Neural progenitor cell (in vitro differentiated cells): Measurements from ENCODE around the gene COL20A1. TPM values are rescaled to one million over a fixed set of nuclear protein-coding genes. Genes with fewer than 3 reads are reported as not detected.

Experiments
- DNase-seq: peaks from one replicate; pipeline ENCODE4 v3.0.0-alpha.2; 2016; ENCODE audit warnings: low spot score
- H2AFZ ChIP-seq: fragments of 200-600 bp; sonication (generic); replicated peaks from 2 replicates; pipeline ENCODE4 v1.6.1; 2016; ENCODE audit warnings: antibody characterized with exemption
- H3F3A ChIP-seq: fragments of 200-600 bp; sonication (generic); 2 replicates; pipeline ENCODE4 v1.6.1; 2016; ENCODE audit warnings: antibody characterized with exemption, low read depth
- H3K27ac ChIP-seq: fragments of 200-600 bp; sonication (generic); 2 replicates; pipeline ENCODE4 v1.5.1; 2016; ENCODE audit warnings: mild to moderate bottlenecking
- H3K27me3 ChIP-seq: fragments of 200-600 bp; sonication (generic); 2 replicates; pipeline ENCODE4 v1.6.1; 2016; ENCODE audit warnings: mild to moderate bottlenecking, moderate library complexity
- H3K36me3 ChIP-seq: fragments of 200-600 bp; sonication (generic); 2 replicates; pipeline ENCODE4 v1.5.1; 2016
- H3K4me1 ChIP-seq: fragments of 200-600 bp; sonication (generic); 2 replicates; pipeline ENCODE4 v1.6.1; 2016; ENCODE audit warnings: mixed run types
- H3K4me2 ChIP-seq: fragments of 200-600 bp; sonication (generic); 2 replicates; pipeline ENCODE4 v1.6.1; 2016
- H3K4me3 ChIP-seq: fragments of 200-600 bp; sonication (generic); 2 replicates; pipeline ENCODE4 v1.5.1; 2016
- H3K79me2 ChIP-seq: fragments of 200-600 bp; sonication (generic); 2 replicates; pipeline ENCODE4 v1.6.1; 2016; ENCODE audit warnings: low read depth
- H3K9ac ChIP-seq: fragments of 200-600 bp; sonication (generic); 2 replicates; pipeline ENCODE4 v1.6.1; 2016
- H3K9me3 ChIP-seq: fragments of 200-600 bp; sonication (generic); 2 replicates; pipeline ENCODE4 v1.5.1; 2016; ENCODE audit warnings: low read depth
- H4K20me1 ChIP-seq: fragments of 200-600 bp; sonication (generic); 2 replicates; pipeline ENCODE4 v1.6.1; 2016; ENCODE audit warnings: low read depth
- H3K27ac Mint-ChIP-seq: 3 replicates; pipeline ENCODE4 v1.8.0; 2021; ENCODE audit warnings: mixed read lengths
- H3K27me3 Mint-ChIP-seq: 2 replicates; pipeline ENCODE4 v1.8.0; 2022; ENCODE audit warnings: low read depth, mild to moderate bottlenecking, inconsistent platforms, moderate library complexity, mixed read lengths; ENCODE audit not compliant: insufficient read depth
- H3K36me3 Mint-ChIP-seq: 3 replicates; pipeline ENCODE4 v1.8.0; 2021; ENCODE audit warnings: mixed read lengths
- H3K4me1 Mint-ChIP-seq: 3 replicates; pipeline ENCODE4 v1.8.0; 2021; ENCODE audit warnings: mixed read lengths
- H3K4me3 Mint-ChIP-seq: 3 replicates; pipeline ENCODE4 v1.8.0; 2021; ENCODE audit warnings: mild to moderate bottlenecking, moderate library complexity, mixed read lengths
- H3K9me3 Mint-ChIP-seq: 3 replicates; pipeline ENCODE4 v1.8.0; 2020; ENCODE audit warnings: mixed read lengths
- EZH2 ChIP-seq: fragments of 200-600 bp; sonication (generic); IDR thresholded peaks from 2 replicates; pipeline ENCODE4 v1.6.1; 2017; ENCODE audit warnings: antibody characterized with exemption, mild to moderate bottlenecking, moderate library complexity
- EZH2phosphoT487 ChIP-seq: fragments of 200-600 bp; sonication (generic); IDR thresholded peaks from 2 replicates; pipeline ENCODE4 v1.6.1; 2017; ENCODE audit warnings: antibody characterized with exemption
- total RNA-seq: library from RNA; depleted of rRNA; stranded (reverse); fragments of >200 nt; gene quantifications from 2 replicates; pipeline ENCODE4 v1.2.3, GENCODE V29; 2015; ENCODE audit warnings: low replicate concordance
- TF ChIP-seq, protein P1 (sequence below): fragments of 200-600 bp; sonication (generic); IDR thresholded peaks from 2 replicates; pipeline ENCODE4 v1.5.1; 2017; ENCODE audit warnings: antibody characterized with exemption, mild to moderate bottlenecking

The COL20A1 gene
- total RNA-seq, 1 donor from 2014 or later: 0.37 TPM

DNA sequence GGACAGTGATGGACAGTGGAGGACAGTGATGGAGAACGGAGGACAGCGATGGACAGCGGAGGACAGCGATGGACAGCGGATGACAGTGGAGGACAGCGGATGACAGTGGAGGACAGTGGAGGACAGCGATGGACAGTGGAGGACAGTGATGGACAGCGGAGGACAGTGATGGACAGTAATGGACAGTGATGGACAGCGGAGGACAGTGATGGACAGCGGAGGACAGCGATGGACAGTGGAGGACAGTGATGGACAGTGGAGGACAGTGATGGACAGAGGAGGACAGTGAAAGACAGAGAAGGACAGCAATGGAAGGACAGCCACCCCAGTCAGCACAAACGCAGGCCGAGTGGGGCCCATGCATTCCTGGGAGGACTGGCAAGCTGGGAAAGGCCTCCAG lies 35.4 kb upstream of the COL20A1 start:
- Mint-ChIP-seq H3K9me3 (no peaks in the 10 kb centered on the region), H3K36me3 (peaks cover 4% of the 10 kb centered on the region), H3K27me3 (peaks cover 17% of the 10 kb centered on the region), H3K4me3 (peak overlapping the region; percentile 9), H3K4me1 (peaks cover 64% of the 10 kb centered on the region), H3K27ac (no peak overlapping the region)
- no peaks in the 10 kb centered on the region for H3K9me3 ChIP-seq
- peaks cover 40% of the 10 kb centered on the region for H3K4me1 ChIP-seq
- H3K36me3 ChIP-seq: no peaks in the 10 kb centered on the region
- TF ChIP-seq EZH2: no peak
- no peak for TF ChIP-seq EZH2phosphoT487
- TF ChIP-seq, protein P1, sequence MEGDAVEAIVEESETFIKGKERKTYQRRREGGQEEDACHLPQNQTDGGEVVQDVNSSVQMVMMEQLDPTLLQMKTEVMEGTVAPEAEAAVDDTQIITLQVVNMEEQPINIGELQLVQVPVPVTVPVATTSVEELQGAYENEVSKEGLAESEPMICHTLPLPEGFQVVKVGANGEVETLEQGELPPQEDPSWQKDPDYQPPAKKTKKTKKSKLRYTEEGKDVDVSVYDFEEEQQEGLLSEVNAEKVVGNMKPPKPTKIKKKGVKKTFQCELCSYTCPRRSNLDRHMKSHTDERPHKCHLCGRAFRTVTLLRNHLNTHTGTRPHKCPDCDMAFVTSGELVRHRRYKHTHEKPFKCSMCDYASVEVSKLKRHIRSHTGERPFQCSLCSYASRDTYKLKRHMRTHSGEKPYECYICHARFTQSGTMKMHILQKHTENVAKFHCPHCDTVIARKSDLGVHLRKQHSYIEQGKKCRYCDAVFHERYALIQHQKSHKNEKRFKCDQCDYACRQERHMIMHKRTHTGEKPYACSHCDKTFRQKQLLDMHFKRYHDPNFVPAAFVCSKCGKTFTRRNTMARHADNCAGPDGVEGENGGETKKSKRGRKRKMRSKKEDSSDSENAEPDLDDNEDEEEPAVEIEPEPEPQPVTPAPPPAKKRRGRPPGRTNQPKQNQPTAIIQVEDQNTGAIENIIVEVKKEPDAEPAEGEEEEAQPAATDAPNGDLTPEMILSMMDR: no peak
- no peak overlapping the region for H3K4me3 ChIP-seq
- H3K27ac ChIP-seq: no peak overlapping the region
- H3F3A ChIP-seq: peaks cover 47% of the 10 kb centered on the region
- H3K79me2 ChIP-seq: no peaks in the 10 kb centered on the region
- H4K20me1 ChIP-seq: peaks cover 6% of the 10 kb centered on the region
- no peak overlapping the region for H3K4me2 ChIP-seq
- H3K27me3 ChIP-seq: peaks cover 26% of the 10 kb centered on the region
- no peak for DNase-seq
- no peak overlapping the region for H2AFZ ChIP-seq
- no peak overlapping the region for H3K9ac ChIP-seq

DNA sequence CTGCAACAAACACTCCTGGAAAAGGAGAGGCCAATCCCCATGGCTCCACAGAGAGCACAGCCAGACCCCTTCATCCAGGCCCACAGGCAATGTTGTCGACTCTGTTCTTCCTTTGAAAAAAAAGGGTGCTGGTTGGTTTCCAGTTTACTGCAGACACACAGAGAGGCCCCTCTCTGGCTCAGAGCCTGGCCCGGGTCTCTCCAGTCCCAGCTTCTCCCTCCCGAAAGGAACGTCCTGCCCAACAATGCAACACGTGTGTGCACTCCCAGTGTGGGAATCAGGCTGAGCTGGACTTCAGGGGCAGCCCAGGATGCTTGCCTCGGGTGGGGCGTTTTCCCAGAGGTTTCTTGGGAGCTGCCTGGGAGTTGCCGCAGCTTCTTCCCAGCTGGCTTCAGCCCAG lies 34.2 kb upstream of the COL20A1 start:
- H3K9me3 Mint-ChIP-seq: no peaks in the 10 kb centered on the region
- peaks cover 4% of the 10 kb centered on the region for H3K36me3 Mint-ChIP-seq
- Histone ChIP-seq H3K9me3 (no peaks in the 10 kb centered on the region), H3K27me3 (peaks cover 16% of the 10 kb centered on the region), H3F3A (peaks cover 36% of the 10 kb centered on the region), H3K4me3 (no peak overlapping the region), H3K36me3 (no peaks in the 10 kb centered on the region), H3K4me1 (peaks cover 33% of the 10 kb centered on the region), H3K4me2 (no peak overlapping the region), H3K79me2 (no peaks in the 10 kb centered on the region), H2AFZ (no peak overlapping the region), H4K20me1 (no peaks in the 10 kb centered on the region), H3K9ac (no peak overlapping the region), H3K27ac (no peak overlapping the region)
- H3K4me1 Mint-ChIP-seq: peaks cover 63% of the 10 kb centered on the region
- no peak overlapping the region for H3K27ac Mint-ChIP-seq
- no peak overlapping the region for H3K4me3 Mint-ChIP-seq
- H3K27me3 Mint-ChIP-seq: peaks cover 15% of the 10 kb centered on the region
- TF ChIP-seq EZH2 (no peak), EZH2phosphoT487 (no peak)
- TF ChIP-seq, protein P1: no peak
- DNase-seq: no peak

DNA sequence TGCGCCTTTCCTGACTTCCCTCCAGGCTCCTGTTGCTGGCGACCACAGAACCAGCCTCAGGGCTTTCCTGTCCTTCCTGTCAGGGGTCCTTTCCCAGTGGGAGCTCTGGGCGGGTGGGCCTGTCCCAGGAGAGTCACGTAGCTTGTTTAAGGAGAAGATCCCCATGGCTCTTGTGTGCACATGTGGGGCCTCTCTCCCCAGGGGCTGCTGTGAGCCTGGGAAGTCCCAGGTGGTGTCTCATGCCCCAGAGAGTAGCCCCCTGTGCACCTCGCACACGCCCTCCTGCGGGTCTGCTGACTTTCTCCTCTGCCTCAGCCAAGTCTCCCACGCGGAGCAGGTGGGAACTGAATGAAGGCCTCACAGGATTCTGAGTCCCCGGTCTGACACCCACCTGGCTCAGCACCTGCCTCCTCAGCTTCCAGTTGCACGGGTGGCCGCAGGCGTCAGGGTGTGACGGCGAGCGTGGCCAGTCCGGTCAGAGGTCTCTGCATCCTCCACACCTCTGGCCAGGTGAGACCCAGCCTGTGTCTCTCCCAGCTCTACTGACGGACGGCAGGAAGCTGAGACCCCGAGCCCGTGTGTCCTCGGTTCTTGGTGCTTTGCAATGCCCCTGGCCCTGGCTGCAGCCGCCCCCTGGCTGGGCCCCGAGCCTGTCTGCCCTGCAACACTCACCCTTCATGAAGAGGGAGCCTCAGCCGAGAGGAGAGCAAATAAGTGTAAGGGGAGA lies 33.1 kb upstream of the COL20A1 start:
- Mint-ChIP-seq H3K4me3 (peak overlapping the region; percentile 62), H3K36me3 (peaks cover 4% of the 10 kb centered on the region), H3K4me1 (peaks cover 72% of the 10 kb centered on the region), H3K9me3 (no peaks in the 10 kb centered on the region), H3K27ac (peak overlapping the region; percentile 74), H3K27me3 (peaks cover 13% of the 10 kb centered on the region)
- no peak overlapping the region for H3K27ac ChIP-seq
- no peaks in the 10 kb centered on the region for H3K9me3 ChIP-seq
- H3F3A ChIP-seq: peaks cover 24% of the 10 kb centered on the region
- DNase-seq: no peak
- H3K27me3 ChIP-seq: peaks cover 5% of the 10 kb centered on the region
- H3K9ac ChIP-seq: no peak overlapping the region
- no peak overlapping the region for H3K4me3 ChIP-seq
- H3K4me2 ChIP-seq: no peak overlapping the region
- H3K4me1 ChIP-seq: peaks cover 29% of the 10 kb centered on the region
- no peak overlapping the region for H2AFZ ChIP-seq
- H3K36me3 ChIP-seq: no peaks in the 10 kb centered on the region
- no peaks in the 10 kb centered on the region for H3K79me2 ChIP-seq
- H4K20me1 ChIP-seq: no peaks in the 10 kb centered on the region
- no peak for TF ChIP-seq EZH2
- no peak for TF ChIP-seq EZH2phosphoT487
- TF ChIP-seq, protein P1: no peak
